Hematopoietic multipotent progenitor cell treated with erythropoietin and hydrocortisone succinate and interleukin-3 and kit ligand, for 15 days (in vitro differentiated cells): ENCODE data around the gene HSPBAP1.
"Not testable (repeated sequence)": the region's sequence is repeated elsewhere in the genome, so short reads cannot be mapped to it uniquely, and the experiment has no call there.

ENCODE experiments used
- DNase-seq: peaks from one replicate; pipeline ENCODE4 v3.0.0-alpha.2; 2015; ENCODE audit warnings: low spot score

HSPBAP1 gene

GRCh38 chr3:122784436-122784835 is 9.2 kb downstream of the HSPBAP1 start:
- no peak for DNase-seq

GRCh38 chr3:122782804-122783203 is 10.8 kb downstream of the HSPBAP1 start:
- DNase-seq = no peak

- no peak for DNase-seq
Observed at GRCh38 chr3:122777563-122777962, 16.1 kb downstream of the HSPBAP1 start.

GRCh38 chr3:122776675-122777468 is 16.8 kb downstream of the HSPBAP1 start:
- DNase-seq = no peak

GRCh38 chr3:122774564-122774963 is 19.1 kb downstream of the HSPBAP1 start:
- DNase-seq = peak; percentile 20

- no peak for DNase-seq
Observed at GRCh38 chr3:122773944-122774509, 19.6 kb downstream of the HSPBAP1 start.

- no peak for DNase-seq
Observed at GRCh38 chr3:122772827-122773226, 20.8 kb downstream of the HSPBAP1 start.

GRCh38 chr3:122770521-122771202 is 23.0 kb downstream of the HSPBAP1 start:
- no peak for DNase-seq

GRCh38 chr3:122767540-122768372 is 25.9 kb downstream of the HSPBAP1 start:
- no peak for DNase-seq

- DNase-seq = no peak
Observed at GRCh38 chr3:122766430-122766829, 27.2 kb downstream of the HSPBAP1 start.

- DNase-seq = no peak
Observed at GRCh38 chr3:122760453-122761271, 33.0 kb downstream of the HSPBAP1 start.

GRCh38 chr3:122758877-122759560 is 34.6 kb downstream of the HSPBAP1 start:
- DNase-seq = no peak

- DNase-seq = no peak
Observed at GRCh38 chr3:122755491-122755890, 38.1 kb downstream of the HSPBAP1 start.

GRCh38 chr3:122754929-122755328 is 38.7 kb downstream of the HSPBAP1 start:
- peak; percentile 58 for DNase-seq

GRCh38 chr3:122748347-122748746 is 45.3 kb downstream of the HSPBAP1 start:
- DNase-seq = no peak

- not testable (repeated sequence) for DNase-seq
Observed at GRCh38 chr3:122747295-122747694, 46.3 kb downstream of the HSPBAP1 start.

- DNase-seq = no peak
Observed at GRCh38 chr3:122745369-122746021, 48.1 kb downstream of the HSPBAP1 start.

- no peak for DNase-seq
Observed at GRCh38 chr3:122743581-122744120, 50.0 kb downstream of the HSPBAP1 start.

GRCh38 chr3:122742234-122742633 is 51.4 kb downstream of the HSPBAP1 start:
- no peak for DNase-seq

GRCh38 chr3:122739172-122739571 is 54.5 kb downstream of the HSPBAP1 start:
- DNase-seq = no peak
